ENCODE data around the gene ST7. TPM values are rescaled to one million over a fixed set of nuclear protein-coding genes. Genes with fewer than 3 reads are reported as not detected.

The ST7 gene
- total RNA-seq, 2 experiments from 2014 or later = 5.7 to 6.2 TPM

DNA sequence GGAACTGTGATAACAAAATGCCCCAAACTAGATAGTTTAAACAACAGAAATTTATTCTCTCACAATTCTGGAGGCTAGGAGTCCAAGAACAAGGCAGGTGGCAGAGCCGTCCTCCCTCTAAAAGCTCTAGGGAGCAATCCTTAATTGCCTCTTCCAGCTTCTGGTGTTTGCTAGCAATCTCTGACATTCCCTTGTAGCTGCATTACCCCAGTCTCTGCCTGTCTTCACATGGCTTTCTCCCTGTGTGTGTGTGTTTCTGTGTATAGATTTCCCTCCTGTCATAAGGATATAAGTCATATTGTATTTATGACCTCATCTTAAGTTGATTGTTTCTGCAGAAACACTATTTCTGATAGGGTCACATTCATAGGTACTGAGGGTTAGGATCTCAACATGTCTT, 192.0 kb downstream of the ST7 start:
- H3K9me3 Mint-ChIP-seq = no peaks in the 10 kb centered on the region
- no peak overlapping the region for H3K27ac Mint-ChIP-seq
- DNase-seq = no peak

GRCh38 chr7:117146059-117146458, 192.8 kb downstream of the ST7 start:
- intact Hi-C loops (cut with micrococcal nuclease) = no loop called here
- POLR2A ChIA-PET = no interaction called here
- H3K27ac Mint-ChIP-seq = no peak overlapping the region

More for the DNA sequence above, 192.0 kb downstream of the ST7 start:
- Mint-ChIP-seq H3K4me1 (ENCODE audit: low read depth) (no peaks in the 10 kb centered on the region), H3K36me3 (no peaks in the 10 kb centered on the region), H3K27me3 (no peaks in the 10 kb centered on the region), H3K4me3 (no peak overlapping the region)
- intact Hi-C loops (cut with micrococcal nuclease) = no loop called here
- ChIA-PET CTCF (interaction anchor here (1.0 to 2.4 kb wide), 2 partner anchors 10 to 18 kb away, joined by 4 to 8 read pairs; no protein-coding TSS in a partner anchor), POLR2A (no interaction called here)

GRCh38 chr7:117146511-117146910, 193.2 kb downstream of the ST7 start:
- Mint-ChIP-seq H3K9me3 (no peaks in the 10 kb centered on the region), H3K27me3 (no peaks in the 10 kb centered on the region), H3K4me1 (ENCODE audit: low read depth) (no peaks in the 10 kb centered on the region), H3K27ac (no peak overlapping the region), H3K36me3 (no peaks in the 10 kb centered on the region), H3K4me3 (no peak overlapping the region)
- DNase-seq = no peak
- ChIA-PET POLR2A (no interaction called here), CTCF (no interaction called here)
- intact Hi-C loops (cut with micrococcal nuclease) = no loop called here

More at GRCh38 chr7:117146059-117146458, 192.8 kb downstream of the ST7 start:
- Mint-ChIP-seq H3K9me3 (no peaks in the 10 kb centered on the region), H3K4me3 (no peak overlapping the region), H3K27me3 (no peaks in the 10 kb centered on the region), H3K36me3 (no peaks in the 10 kb centered on the region), H3K4me1 (ENCODE audit: low read depth) (no peaks in the 10 kb centered on the region)
- CTCF ChIA-PET = interaction anchor here (1.0 to 2.4 kb wide), 2 partner anchors 11 to 18 kb away, joined by 4 to 8 read pairs; no protein-coding TSS in a partner anchor
- DNase-seq = no peak

- no peak for DNase-seq
- Mint-ChIP-seq H3K27me3 (no peaks in the 10 kb centered on the region), H3K4me1 (ENCODE audit: low read depth) (no peaks in the 10 kb centered on the region), H3K4me3 (no peak overlapping the region), H3K36me3 (no peaks in the 10 kb centered on the region), H3K27ac (no peak overlapping the region), H3K9me3 (no peaks in the 10 kb centered on the region)
- intact Hi-C loops (cut with micrococcal nuclease) = no loop called here
- ChIA-PET CTCF (no interaction called here), POLR2A (no interaction called here)
Observed at GRCh38 chr7:117148971-117149370, 195.7 kb downstream of the ST7 start.

- POLR2A ChIA-PET = no interaction called here
- Mint-ChIP-seq H3K4me3 (no peak overlapping the region), H3K4me1 (ENCODE audit: low read depth) (no peaks in the 10 kb centered on the region), H3K9me3 (no peaks in the 10 kb centered on the region), H3K27ac (no peak overlapping the region), H3K27me3 (no peaks in the 10 kb centered on the region), H3K36me3 (no peaks in the 10 kb centered on the region)
- intact Hi-C loops (cut with micrococcal nuclease) = no loop called here
- CTCF ChIA-PET = no interaction called here
- no peak for DNase-seq
Observed at GRCh38 chr7:117149692-117150091, 196.4 kb downstream of the ST7 start.

DNA sequence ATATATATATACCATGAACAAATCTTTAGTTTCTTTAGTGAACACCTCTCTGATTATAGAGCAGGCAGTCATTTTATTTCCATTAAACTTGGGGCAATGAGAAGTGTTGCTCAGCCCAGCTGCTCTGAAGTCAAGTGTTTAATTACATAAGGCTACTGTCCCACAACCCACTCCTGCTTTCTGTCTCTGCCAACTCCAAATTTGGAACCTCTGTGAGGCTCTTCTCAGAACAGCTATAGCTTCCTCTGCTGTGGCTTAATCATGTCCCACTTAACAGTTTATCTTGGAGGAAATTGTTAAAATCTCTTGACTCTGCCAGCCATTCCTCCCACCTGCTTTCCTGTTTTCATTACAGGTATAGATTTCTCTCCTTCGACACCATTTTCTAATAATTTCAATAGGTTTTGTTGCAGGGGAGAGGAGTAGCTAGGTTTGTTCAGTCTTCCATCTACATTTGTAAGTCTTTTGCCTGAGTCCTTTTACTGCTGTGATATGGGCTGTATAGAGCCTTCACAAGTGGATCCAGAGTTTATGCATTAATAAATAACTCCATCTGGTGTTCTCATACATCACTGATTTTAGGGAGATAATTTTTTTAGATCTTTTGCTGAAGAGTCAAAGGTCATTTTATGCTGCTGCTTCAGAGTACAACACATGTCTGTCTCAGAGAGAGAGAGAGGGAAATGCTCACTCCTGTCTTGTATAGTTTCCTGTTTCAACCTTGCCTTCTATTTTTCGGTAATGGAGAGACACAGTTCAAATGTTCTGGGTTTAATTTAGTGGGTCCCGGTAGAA, 199.1 kb downstream of the ST7 start:
- Mint-ChIP-seq H3K9me3 (no peaks in the 10 kb centered on the region), H3K27me3 (no peaks in the 10 kb centered on the region), H3K27ac (no peak overlapping the region), H3K4me1 (ENCODE audit: low read depth) (no peaks in the 10 kb centered on the region), H3K4me3 (no peak overlapping the region), H3K36me3 (no peaks in the 10 kb centered on the region)
- CTCF ChIA-PET = no interaction called here
- intact Hi-C loops (cut with micrococcal nuclease) = no loop called here
- no peak for DNase-seq
- POLR2A ChIA-PET = no interaction called here

DNA sequence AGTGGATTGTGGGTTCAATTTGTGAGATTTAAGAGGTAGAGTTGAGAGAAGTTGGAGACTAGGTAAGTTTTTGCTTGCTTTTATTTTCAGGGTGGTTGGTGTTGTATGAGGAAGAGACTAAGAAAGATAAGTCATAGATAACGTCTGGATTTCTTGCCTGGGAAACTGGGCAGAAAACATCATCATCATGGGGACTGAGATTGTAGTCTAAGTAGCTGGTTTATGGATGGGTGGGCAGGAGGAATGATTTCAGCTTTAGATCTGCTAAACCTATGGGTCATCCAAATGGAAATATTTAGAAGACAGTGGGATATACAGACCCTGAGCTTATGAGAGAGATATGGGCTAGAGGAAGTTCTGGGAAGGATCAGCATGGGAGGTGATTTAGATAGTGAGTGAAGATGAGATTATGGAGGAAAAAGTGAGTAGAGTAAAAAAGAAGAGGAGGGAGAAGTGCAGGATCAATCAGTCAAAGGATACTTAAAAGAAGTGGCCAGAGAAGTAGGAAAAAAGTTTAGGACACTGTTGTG, 199.8 kb downstream of the ST7 start:
- H3K9me3 Mint-ChIP-seq = no peaks in the 10 kb centered on the region
- intact Hi-C loops (cut with micrococcal nuclease) = no loop called here
- no peak for DNase-seq
- no peak overlapping the region for H3K4me3 Mint-ChIP-seq
- ChIA-PET CTCF (no interaction called here), POLR2A (no interaction called here)
- no peak overlapping the region for H3K27ac Mint-ChIP-seq
- no peaks in the 10 kb centered on the region for H3K27me3 Mint-ChIP-seq
- no peaks in the 10 kb centered on the region for H3K36me3 Mint-ChIP-seq
- no peaks in the 10 kb centered on the region for H3K4me1 Mint-ChIP-seq (ENCODE audit: low read depth)

DNA sequence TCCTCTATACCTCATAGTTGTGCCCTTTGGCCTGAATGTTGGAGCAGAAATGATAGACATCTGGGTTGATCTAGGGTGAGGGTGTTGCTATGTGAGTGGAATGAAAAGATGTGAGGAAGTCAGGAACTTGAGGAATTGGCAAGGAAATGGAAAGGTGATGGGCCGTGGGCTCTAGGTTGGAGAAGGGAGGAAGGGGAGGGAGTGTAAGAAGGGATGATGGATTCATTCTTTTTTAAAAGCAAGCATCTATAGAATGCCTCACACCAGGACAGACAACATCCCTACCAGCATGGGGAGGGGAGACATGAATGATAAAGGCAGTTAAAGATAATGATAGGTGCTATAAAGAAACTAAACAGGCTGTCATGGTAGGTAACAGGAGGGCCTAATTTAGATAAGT, 201.4 kb downstream of the ST7 start:
- DNase-seq = no peak

DNA sequence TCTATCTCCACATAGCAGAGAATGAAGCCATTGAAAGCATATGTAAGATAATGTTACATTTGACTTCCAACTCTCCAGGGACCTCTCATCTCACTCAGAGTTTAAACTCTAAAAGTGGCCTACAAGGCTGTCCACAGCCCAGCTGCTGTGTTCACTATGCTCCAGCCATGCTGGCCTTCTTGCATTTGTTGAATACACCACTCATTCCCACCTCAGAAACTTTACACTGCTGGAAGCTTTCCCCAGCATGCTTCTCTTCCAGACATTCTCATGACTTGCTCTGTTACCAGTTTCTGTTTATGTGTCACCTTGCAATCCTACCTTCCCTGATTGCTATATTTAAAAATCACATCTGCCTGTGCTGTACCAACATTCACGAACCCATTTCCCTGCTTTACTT, 202.4 kb downstream of the ST7 start:
- Mint-ChIP-seq H3K27me3 (no peaks in the 10 kb centered on the region), H3K36me3 (no peaks in the 10 kb centered on the region), H3K4me1 (ENCODE audit: low read depth) (no peaks in the 10 kb centered on the region), H3K27ac (no peak overlapping the region), H3K4me3 (no peak overlapping the region), H3K9me3 (no peaks in the 10 kb centered on the region)
- ChIA-PET CTCF (no interaction called here), POLR2A (no interaction called here)
- DNase-seq = no peak
- intact Hi-C loops (cut with micrococcal nuclease) = no loop called here

More for the DNA sequence above, 201.4 kb downstream of the ST7 start:
- Mint-ChIP-seq H3K9me3 (no peaks in the 10 kb centered on the region), H3K36me3 (no peaks in the 10 kb centered on the region), H3K4me3 (no peak overlapping the region), H3K4me1 (ENCODE audit: low read depth) (no peaks in the 10 kb centered on the region), H3K27ac (no peak overlapping the region), H3K27me3 (no peaks in the 10 kb centered on the region)
- POLR2A ChIA-PET = no interaction called here
- intact Hi-C loops (cut with micrococcal nuclease) = no loop called here
- CTCF ChIA-PET = no interaction called here

- H3K36me3 Mint-ChIP-seq = no peaks in the 10 kb centered on the region
- no peaks in the 10 kb centered on the region for H3K9me3 Mint-ChIP-seq
- H3K4me1 Mint-ChIP-seq (ENCODE audit: low read depth) = no peaks in the 10 kb centered on the region
- H3K27ac Mint-ChIP-seq = no peak overlapping the region
- intact Hi-C loops (cut with micrococcal nuclease) = no loop called here
- CTCF ChIA-PET = no interaction called here
- H3K4me3 Mint-ChIP-seq = no peak overlapping the region
- no peaks in the 10 kb centered on the region for H3K27me3 Mint-ChIP-seq
- POLR2A ChIA-PET = no interaction called here
- DNase-seq = no peak
Observed at GRCh38 chr7:117157241-117158209, 204.2 kb downstream of the ST7 start.

DNA sequence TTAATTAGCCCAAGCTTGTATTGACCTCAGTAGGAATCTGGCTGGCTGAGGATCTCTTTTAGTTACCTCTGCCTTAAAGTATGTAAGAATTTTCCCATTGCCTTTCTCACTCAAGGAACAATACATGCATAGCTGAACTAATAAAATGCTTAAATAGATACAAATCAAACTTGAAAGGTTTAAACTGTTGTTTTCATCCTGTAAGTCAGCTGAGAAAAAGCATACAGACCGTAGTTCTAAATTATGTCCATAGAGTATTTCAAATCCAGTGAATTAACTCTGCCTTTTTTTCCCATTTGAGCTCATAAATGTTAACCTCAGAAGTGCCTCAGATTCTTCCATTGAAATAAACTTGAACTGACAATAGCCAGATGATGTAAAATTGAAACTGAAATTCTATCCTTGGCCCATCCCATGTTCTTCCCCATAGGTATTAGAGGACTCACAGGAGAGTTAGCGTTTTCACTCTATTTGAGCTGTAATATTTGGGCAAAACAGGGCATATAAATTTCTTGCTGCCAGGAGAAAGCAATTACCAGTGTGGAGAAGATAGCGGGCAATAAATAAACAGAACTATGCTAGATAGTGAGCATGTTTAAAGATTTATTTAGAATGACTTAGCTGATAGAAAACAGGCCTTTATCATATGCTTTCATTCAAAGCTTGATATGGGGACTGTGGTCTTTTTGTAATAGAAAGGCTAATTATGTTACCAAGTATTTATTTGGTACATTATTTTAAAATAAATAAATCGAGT, 205.8 kb downstream of the ST7 start:
- no peaks in the 10 kb centered on the region for H3K27me3 Mint-ChIP-seq
- intact Hi-C loops (cut with micrococcal nuclease) = no loop called here
- H3K4me3 Mint-ChIP-seq = no peak overlapping the region
- no peaks in the 10 kb centered on the region for H3K4me1 Mint-ChIP-seq (ENCODE audit: low read depth)
- no peak overlapping the region for H3K27ac Mint-ChIP-seq
- POLR2A ChIA-PET = no interaction called here
- CTCF ChIA-PET = no interaction called here
- peaks cover 2% of the 10 kb centered on the region for H3K36me3 Mint-ChIP-seq
- H3K9me3 Mint-ChIP-seq = no peaks in the 10 kb centered on the region
- DNase-seq = no peak

DNA sequence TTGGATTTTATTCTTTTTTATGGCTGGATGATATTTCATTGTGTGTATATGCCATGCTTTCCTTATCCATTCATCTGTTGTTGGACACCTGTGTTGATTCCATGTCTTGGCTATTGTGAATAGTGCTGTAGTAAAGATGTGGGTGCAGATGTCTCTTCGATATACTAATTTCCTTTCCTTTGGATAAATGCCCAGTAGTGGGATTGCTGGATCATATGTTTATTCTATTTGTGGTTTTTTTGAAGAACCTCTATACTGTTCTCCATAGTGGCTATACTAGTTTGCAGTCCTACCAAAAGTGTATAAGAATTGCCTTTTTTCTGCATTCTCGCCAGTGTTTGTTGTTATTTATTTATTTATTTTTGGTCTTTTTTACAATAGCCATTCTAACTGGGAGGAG, 209.8 kb downstream of the ST7 start:
- Mint-ChIP-seq H3K4me1 (ENCODE audit: low read depth) (no peaks in the 10 kb centered on the region), H3K4me3 (no peak overlapping the region), H3K9me3 (no peaks in the 10 kb centered on the region), H3K27ac (no peak overlapping the region), H3K27me3 (no peaks in the 10 kb centered on the region), H3K36me3 (peaks cover 2% of the 10 kb centered on the region)
- POLR2A ChIA-PET = no interaction called here
- DNase-seq = no peak
- intact Hi-C loops (cut with micrococcal nuclease) = no loop called here
- CTCF ChIA-PET = no interaction called here
